ENCODE data around the gene PGM5. TPM values are rescaled to one million over a fixed set of nuclear protein-coding genes. Genes with fewer than 3 reads are reported as not detected.
"Not testable (repeated sequence)": the region's sequence is repeated elsewhere in the genome, so short reads cannot be mapped to it uniquely, and the experiment has no call there.

PGM5 gene
- total and polyA plus RNA-seq, 2 of the 8 experiments (the other 6 are each of a cell fraction or from before 2014, with no cell fraction given) = not detected

DNA sequence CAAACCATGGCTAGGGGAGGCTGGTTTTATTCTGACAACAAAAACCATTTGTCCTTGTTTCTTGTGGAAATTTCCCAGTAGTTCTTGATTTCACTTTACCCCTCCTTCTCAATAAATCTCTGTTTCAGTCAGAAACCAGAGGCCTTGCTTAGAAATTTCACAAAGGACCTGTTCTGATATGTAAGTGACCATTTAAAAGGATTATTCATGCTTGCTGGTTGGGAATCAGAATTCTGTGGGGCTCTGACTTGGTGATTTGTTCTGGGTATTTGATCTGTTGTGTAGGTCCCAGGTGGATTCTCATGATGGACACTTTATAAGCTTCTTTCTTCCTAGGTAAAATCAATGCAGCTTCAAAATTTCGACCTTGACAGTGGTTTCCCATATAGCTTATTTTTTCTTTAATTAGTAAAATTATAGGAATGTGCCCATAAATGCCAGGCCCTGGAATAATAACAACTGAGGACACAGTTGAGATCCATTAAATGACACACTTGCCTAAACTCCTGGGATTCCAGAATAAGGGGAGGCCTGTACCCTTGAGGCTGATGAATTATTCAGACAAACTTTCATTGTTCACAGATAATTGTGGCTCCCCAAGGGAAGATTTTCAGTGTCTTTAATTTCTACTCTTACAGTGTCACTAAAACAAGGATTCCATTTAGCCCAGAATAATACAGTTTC is 40.1 kb downstream of the PGM5 start:
- H2AFZ ChIP-seq (ENCODE audit: low read length); H3K56ac ChIP-seq (replicated peaks; ENCODE audit: insufficient read length, low read depth, low read length); H3K4ac ChIP-seq (replicated peaks; ENCODE audit: insufficient read length, low read depth, low read length); H3K9ac ChIP-seq (replicated peaks in 1 of 4; ENCODE audit: extremely low read depth in 1 of 4, low read depth in 3 of 4, low read length in 3 of 4); H2BK12ac ChIP-seq (ENCODE audit: low read depth, low read length); H4K5ac ChIP-seq (ENCODE audit: insufficient read length, low read depth, low read length); H4K8ac ChIP-seq (ENCODE audit: extremely low read depth, insufficient read depth, low read length); POLR2A ChIA-PET (ENCODE audit: partially characterized antibody); H2BK15ac ChIP-seq (ENCODE audit: low read length); H3K14ac ChIP-seq (ENCODE audit: insufficient read length); H2BK20ac ChIP-seq (ENCODE audit: low read length); FAIRE-seq; H3K4me2 ChIP-seq (ENCODE audit: insufficient read depth in 1 of 2, low read depth in 2 of 2, low read length in 2 of 2); H4K91ac ChIP-seq (replicated peaks; ENCODE audit: insufficient read length, low read length); H2BK5ac ChIP-seq (ENCODE audit: low read depth, low read length); DNase-seq (ENCODE audit: low read depth in 1 of 2, low spot score in 2 of 2); H3K27me3 ChIP-seq (replicated peaks in 1 of 4; ENCODE audit: control insufficient read depth in 3 of 4, extremely low read depth in 1 of 4, insufficient read depth in 3 of 4, low read length in 3 of 4); H3K79me1 ChIP-seq (ENCODE audit: low read depth, low read length); H3K23me2 ChIP-seq (ENCODE audit: low read depth, low read length); H3K9me3 ChIP-seq (ENCODE audit: insufficient read depth in 2 of 2, low read depth in 1 of 2, low read length in 1 of 2); H3K4me1 ChIP-seq (replicated peaks in 1 of 4; ENCODE audit: control insufficient read depth in 3 of 4, insufficient read depth in 4 of 4, low read length in 3 of 4); H3K18ac ChIP-seq (ENCODE audit: extremely low read depth, low read length); H3K79me2 ChIP-seq (ENCODE audit: control insufficient read depth in 1 of 2, insufficient read depth in 2 of 2, low read length in 2 of 2); H3K4me3 ChIP-seq (ENCODE audit: extremely low read depth in 1 of 4, insufficient read depth in 2 of 4, low read depth in 3 of 4, low read length in 4 of 4); H3K23ac ChIP-seq (ENCODE audit: insufficient read length); H2AK5ac ChIP-seq (ENCODE audit: low read depth, low read length); CTCF ChIA-PET (ENCODE audit: partially characterized antibody); H3K36me3 ChIP-seq (ENCODE audit: control insufficient read depth in 2 of 4, insufficient read depth in 4 of 4, low read length in 3 of 4); H3K27ac ChIP-seq (ENCODE audit: low read depth, low read length); H4K20me1 ChIP-seq (replicated peaks in 1 of 2; ENCODE audit: control insufficient read depth in 1 of 2, insufficient read depth in 2 of 2, low read length in 2 of 2); H2BK120ac ChIP-seq (replicated peaks; ENCODE audit: low read depth, low read length): not testable (repeated sequence)
- WGBS, 2 experiments (ENCODE audit: extremely low coverage in 1 of 2, insufficient coverage in 1 of 2, insufficient read length in 1 of 2, insufficient replicate concordance in 2 of 2, low coverage in 1 of 2, low lambda C conversion rate in 2 of 2, missing lambda C conversion rate in 1 of 2) = 54% methylated on average over 1 of the region's 1 CpG; no CpG with 5 or more reads in 1 of the 2 experiments

DNA sequence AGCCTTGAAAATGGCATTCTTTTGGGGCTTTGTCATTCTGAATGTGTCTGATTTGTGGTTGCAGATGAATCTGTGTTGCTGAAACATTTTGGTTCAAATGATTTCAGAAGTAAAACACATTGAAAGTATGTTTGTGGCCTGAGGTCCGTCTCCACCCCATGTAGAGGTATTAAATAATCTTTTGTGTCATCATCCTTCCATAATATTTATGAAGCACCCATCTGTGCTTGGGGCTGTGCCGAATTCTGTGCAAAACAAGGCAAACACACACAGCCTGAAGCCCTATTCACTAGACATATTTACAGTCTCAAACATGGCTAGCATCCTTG is 40.6 kb downstream of the PGM5 start:
- H2AK5ac ChIP-seq (ENCODE audit: low read depth, low read length); H3K23me2 ChIP-seq (ENCODE audit: low read depth, low read length); H3K23ac ChIP-seq (ENCODE audit: insufficient read length); H3K9me3 ChIP-seq (ENCODE audit: insufficient read depth in 2 of 2, low read depth in 1 of 2, low read length in 1 of 2); H2BK20ac ChIP-seq (ENCODE audit: low read length); H2BK120ac ChIP-seq (replicated peaks; ENCODE audit: low read depth, low read length); H2BK12ac ChIP-seq (ENCODE audit: low read depth, low read length); H3K79me2 ChIP-seq (ENCODE audit: control insufficient read depth in 1 of 2, insufficient read depth in 2 of 2, low read length in 2 of 2); H3K4me3 ChIP-seq (ENCODE audit: extremely low read depth in 1 of 4, insufficient read depth in 2 of 4, low read depth in 3 of 4, low read length in 4 of 4); POLR2A ChIA-PET (ENCODE audit: partially characterized antibody); H2BK5ac ChIP-seq (ENCODE audit: low read depth, low read length); H2AFZ ChIP-seq (ENCODE audit: low read length); H3K4ac ChIP-seq (replicated peaks; ENCODE audit: insufficient read length, low read depth, low read length); H3K14ac ChIP-seq (ENCODE audit: insufficient read length); H4K5ac ChIP-seq (ENCODE audit: insufficient read length, low read depth, low read length); H3K36me3 ChIP-seq (ENCODE audit: control insufficient read depth in 2 of 4, insufficient read depth in 4 of 4, low read length in 3 of 4); H3K18ac ChIP-seq (ENCODE audit: extremely low read depth, low read length); DNase-seq (ENCODE audit: low read depth in 1 of 2, low spot score in 2 of 2); H3K56ac ChIP-seq (replicated peaks; ENCODE audit: insufficient read length, low read depth, low read length); H3K4me2 ChIP-seq (ENCODE audit: insufficient read depth in 1 of 2, low read depth in 2 of 2, low read length in 2 of 2); H3K27me3 ChIP-seq (replicated peaks in 1 of 4; ENCODE audit: control insufficient read depth in 3 of 4, extremely low read depth in 1 of 4, insufficient read depth in 3 of 4, low read length in 3 of 4); H3K9ac ChIP-seq (replicated peaks in 1 of 4; ENCODE audit: extremely low read depth in 1 of 4, low read depth in 3 of 4, low read length in 3 of 4); H4K91ac ChIP-seq (replicated peaks; ENCODE audit: insufficient read length, low read length); H2BK15ac ChIP-seq (ENCODE audit: low read length); H3K27ac ChIP-seq (ENCODE audit: low read depth, low read length); H3K79me1 ChIP-seq (ENCODE audit: low read depth, low read length); H4K20me1 ChIP-seq (replicated peaks in 1 of 2; ENCODE audit: control insufficient read depth in 1 of 2, insufficient read depth in 2 of 2, low read length in 2 of 2); H4K8ac ChIP-seq (ENCODE audit: extremely low read depth, insufficient read depth, low read length); CTCF ChIA-PET (ENCODE audit: partially characterized antibody); H3K4me1 ChIP-seq (replicated peaks in 1 of 4; ENCODE audit: control insufficient read depth in 3 of 4, insufficient read depth in 4 of 4, low read length in 3 of 4); FAIRE-seq: not testable (repeated sequence)
- WGBS, 2 experiments (ENCODE audit: extremely low coverage in 1 of 2, insufficient coverage in 1 of 2, insufficient read length in 1 of 2, insufficient replicate concordance in 2 of 2, low coverage in 1 of 2, low lambda C conversion rate in 2 of 2, missing lambda C conversion rate in 1 of 2) = 72% methylated on average over 2 of the region's 2 CpGs; no CpG with 5 or more reads in 1 of the 2 experiments
